ENCODE results near the gene EML6. TPM values are rescaled to one million over a fixed set of nuclear protein-coding genes. Genes with fewer than 3 reads are reported as not detected.

The EML6 gene
- total and polyA plus RNA-seq, 2 of the 13 experiments (the other 11 are each of a cell fraction or from before 2014, with no cell fraction given): 17.2 to 32.4 TPM

DNA sequence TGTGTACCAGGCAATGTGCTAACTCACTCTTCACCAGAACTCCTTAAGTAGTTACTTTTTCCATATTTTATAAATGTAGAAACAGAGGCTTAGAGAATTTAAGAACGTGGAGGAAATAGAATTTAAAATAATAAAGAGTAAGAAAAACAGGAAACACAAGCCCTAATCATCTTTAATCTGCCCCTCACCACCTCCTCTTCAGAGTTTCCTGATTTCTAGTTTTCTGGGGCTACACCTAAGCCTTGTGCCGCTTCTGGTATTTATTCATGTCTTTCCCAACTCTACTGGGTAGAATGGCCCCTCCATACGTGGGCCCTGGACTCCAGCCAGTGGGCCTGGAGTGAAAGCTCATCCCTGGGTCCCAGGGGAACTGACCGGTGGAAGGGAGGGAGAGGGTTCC lies 241.4 kb downstream of the EML6 start (continued):
- TF ChIP-seq, protein P1, sequence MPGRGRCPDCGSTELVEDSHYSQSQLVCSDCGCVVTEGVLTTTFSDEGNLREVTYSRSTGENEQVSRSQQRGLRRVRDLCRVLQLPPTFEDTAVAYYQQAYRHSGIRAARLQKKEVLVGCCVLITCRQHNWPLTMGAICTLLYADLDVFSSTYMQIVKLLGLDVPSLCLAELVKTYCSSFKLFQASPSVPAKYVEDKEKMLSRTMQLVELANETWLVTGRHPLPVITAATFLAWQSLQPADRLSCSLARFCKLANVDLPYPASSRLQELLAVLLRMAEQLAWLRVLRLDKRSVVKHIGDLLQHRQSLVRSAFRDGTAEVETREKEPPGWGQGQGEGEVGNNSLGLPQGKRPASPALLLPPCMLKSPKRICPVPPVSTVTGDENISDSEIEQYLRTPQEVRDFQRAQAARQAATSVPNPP (CRISPR knock-in tag; IDR thresholded peaks at IDR 0.05): no peak

DNA sequence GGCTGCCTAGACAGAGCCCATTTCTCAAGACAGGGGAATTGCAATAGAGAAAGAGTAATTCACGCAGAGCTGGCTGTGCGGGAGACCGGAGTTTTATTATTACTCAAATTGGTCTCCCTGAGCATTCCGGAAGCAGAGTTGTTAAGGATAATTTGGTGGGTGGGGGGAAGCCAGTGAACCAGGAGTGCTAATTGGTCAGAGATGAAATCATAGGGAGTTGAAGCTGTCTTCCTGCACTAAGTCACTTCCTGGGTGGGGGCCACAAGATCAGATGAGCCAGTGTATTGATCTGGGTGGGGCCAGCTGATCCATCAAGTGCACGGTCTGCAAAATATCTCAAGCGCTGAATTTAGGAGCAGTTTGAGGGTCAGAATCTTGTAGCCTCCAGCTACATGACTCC lies 242.0 kb downstream of the EML6 start:
- POLR2A ChIA-PET: no interaction called here
- DNase-seq (ENCODE audit: low spot score): no peak
- peaks cover 1 to 13% of the 10 kb centered on the region in 2 experiments; a peak in 3 of 5 replicates for H3K36me3 ChIP-seq (replicated peaks in 1 of 2; ENCODE audit: control insufficient read depth in 1 of 2, insufficient read depth in 2 of 2, low read length in 2 of 2)
- H3K4me3 ChIP-seq (replicated peaks in 1 of 3; ENCODE audit: insufficient read depth in 1 of 3, low read depth in 2 of 3, low read length in 3 of 3): no peak overlapping the region
- 0 out of 2 replicates have a peak, but pooled peaks cover 5% of the 10 kb centered on the region for H3K4me1 ChIP-seq (ENCODE audit: insufficient read depth, low read length)
- TF ChIP-seq ZNF432 (CRISPR knock-in tag; IDR thresholded peaks at IDR 0.05; ENCODE audit: borderline replicate concordance) (no peak), ADNP (CRISPR knock-in tag; IDR thresholded peaks at IDR 0.05) (no peak), ONECUT2 (CRISPR knock-in tag; IDR thresholded peaks at IDR 0.05) (no peak), ZNF337 (CRISPR knock-in tag; IDR thresholded peaks at IDR 0.05; ENCODE audit: borderline replicate concordance, low read depth) (no peak), CAMTA2 (CRISPR knock-in tag; IDR thresholded peaks at IDR 0.05; ENCODE audit: borderline replicate concordance) (no peak), SAFB2 (CRISPR knock-in tag; IDR thresholded peaks at IDR 0.05; ENCODE audit: borderline replicate concordance, low read depth) (no peak)
- TF ChIP-seq, protein P2, sequence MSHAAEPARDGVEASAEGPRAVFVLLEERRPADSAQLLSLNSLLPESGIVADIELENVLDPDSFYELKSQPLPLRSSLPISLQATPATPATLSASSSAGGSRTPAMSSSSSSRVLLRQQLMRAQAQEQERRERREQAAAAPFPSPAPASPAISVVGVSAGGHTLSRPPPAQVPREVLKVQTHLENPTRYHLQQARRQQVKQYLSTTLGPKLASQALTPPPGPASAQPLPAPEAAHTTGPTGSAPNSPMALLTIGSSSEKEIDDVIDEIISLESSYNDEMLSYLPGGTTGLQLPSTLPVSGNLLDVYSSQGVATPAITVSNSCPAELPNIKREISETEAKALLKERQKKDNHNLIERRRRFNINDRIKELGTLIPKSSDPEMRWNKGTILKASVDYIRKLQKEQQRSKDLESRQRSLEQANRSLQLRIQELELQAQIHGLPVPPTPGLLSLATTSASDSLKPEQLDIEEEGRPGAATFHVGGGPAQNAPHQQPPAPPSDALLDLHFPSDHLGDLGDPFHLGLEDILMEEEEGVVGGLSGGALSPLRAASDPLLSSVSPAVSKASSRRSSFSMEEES (CRISPR knock-in tag; IDR thresholded peaks at IDR 0.05): no peak
- H3K9ac ChIP-seq (ENCODE audit: insufficient read depth, low read depth, low read length): no peak overlapping the region
- 93% methylated on average over 6 of the region's 6 CpGs for WGBS (ENCODE audit: low lambda C conversion rate)
- in situ Hi-C loops (cut with HindIII; ENCODE audit: extremely low pct_ligation_motif_present, low pct_unique_long_range_greater_than_20kb) (no loop called here), intact Hi-C loops (cut with micrococcal nuclease; ENCODE audit: unreplicated experiment) (no loop called here)
- FAIRE-seq: no peak
- H3K79me2 ChIP-seq (ENCODE audit: insufficient read depth, low read length): no peaks in the 10 kb centered on the region
- ATAC-seq: no peak
- no peaks in the 10 kb centered on the region for H3K27me3 ChIP-seq (ENCODE audit: control insufficient read depth in 1 of 2, insufficient read depth in 2 of 2, low read length in 2 of 2)
- H3K9me3 ChIP-seq (ENCODE audit: low read length): no peaks in the 10 kb centered on the region
- no peak overlapping the region for H3K27ac ChIP-seq (ENCODE audit: extremely low read length, insufficient read depth, low read length)
- BruUV-seq (replicated peaks): no TSS peak
- no peak overlapping the region for H2AFZ ChIP-seq (ENCODE audit: low read length)
- no peak overlapping the region for H3K4me2 ChIP-seq (ENCODE audit: low read depth, low read length)
- no peaks in the 10 kb centered on the region for H4K20me1 ChIP-seq (ENCODE audit: insufficient read depth, low read length)
- CTCF ChIA-PET (ENCODE audit: low intra/inter-chr PET ratio, low total read pairs): no interaction called here
